WTC11 (cell line): ENCODE measurements around the gene RBM45. TPM values are rescaled to one million over a fixed set of nuclear protein-coding genes. Genes with fewer than 3 reads are reported as not detected.

ENCODE experiments used
- ATAC-seq: fragments of 200-7000 bp; cut with Tn5 transposase; 2 replicates; pipeline ENCODE4 v1.10.0; 2021; ENCODE audit warnings: mild to moderate bottlenecking, moderate library complexity
- CTCF ChIA-PET: fragments of 300-600 bp; sonication (Branson Sonifier 250); formaldehyde crosslinking; loops from one replicate; lab custom pipeline; 2021; ENCODE audit warnings: antibody characterized with exemption; lab: Charles Lee
- POLR2A ChIA-PET: fragments of 350-600 bp; sonication (Branson Sonifier 250); formaldehyde crosslinking; loops from one replicate; lab custom pipeline; 2021; ENCODE audit warnings: antibody characterized with exemption; lab: Charles Lee
- DNase-seq: peaks from one replicate; pipeline ENCODE4 v3.0.0; 2021; ENCODE audit warnings: low spot score
- H3K27ac Mint-ChIP-seq: 2 replicates; pipeline ENCODE4 v1.8.0; 2021; ENCODE audit warnings: mixed read lengths
- H3K27me3 Mint-ChIP-seq: 2 replicates; pipeline ENCODE4 v1.8.0; 2021; ENCODE audit warnings: low read depth, mild to moderate bottlenecking, moderate library complexity, mixed read lengths
- H3K36me3 Mint-ChIP-seq: 2 replicates; pipeline ENCODE4 v1.8.0; 2021; ENCODE audit warnings: mixed read lengths
- H3K4me1 Mint-ChIP-seq: 2 replicates; pipeline ENCODE4 v1.8.0; 2022; ENCODE audit warnings: mixed read lengths
- H3K4me3 Mint-ChIP-seq: 2 replicates; pipeline ENCODE4 v1.8.0; 2021; ENCODE audit warnings: mild to moderate bottlenecking, moderate library complexity, mixed read lengths
- H3K9me3 Mint-ChIP-seq: 2 replicates; pipeline ENCODE4 v1.8.0; 2021; ENCODE audit warnings: mixed read lengths
- CBFB ChIP-seq: sonication (generic); formaldehyde crosslinking; IDR thresholded peaks from 2 replicates; pipeline ENCODE4 v1.8.1; 2022; ENCODE audit warnings: mild to moderate bottlenecking, low read depth, missing genetic modification reagents
- CREB1 ChIP-seq: sonication (generic); formaldehyde crosslinking; IDR thresholded peaks from 2 replicates; pipeline ENCODE4 v1.8.0; 2023; ENCODE audit warnings: mild to moderate bottlenecking, missing genetic modification reagents
- ELF4 ChIP-seq: sonication (generic); formaldehyde crosslinking; IDR thresholded peaks from 2 replicates; pipeline ENCODE4 v1.8.1; 2022; ENCODE audit warnings: low read depth, mild to moderate bottlenecking, moderate library complexity, missing genetic modification reagents
- ESRRA ChIP-seq: sonication (generic); formaldehyde crosslinking; IDR thresholded peaks from 2 replicates; pipeline ENCODE4 v1.8.1; 2022; ENCODE audit warnings: mild to moderate bottlenecking, missing genetic modification reagents, borderline replicate concordance
- ETV6 ChIP-seq: sonication (generic); formaldehyde crosslinking; IDR thresholded peaks from 2 replicates; pipeline ENCODE4 v1.8.1; 2022; ENCODE audit warnings: mild to moderate bottlenecking, missing genetic modification reagents
- FOXK1 ChIP-seq: sonication (generic); formaldehyde crosslinking; IDR thresholded peaks from 2 replicates; pipeline ENCODE4 v1.8.0; 2022; ENCODE audit warnings: mild to moderate bottlenecking, moderate library complexity, missing genetic modification reagents
- GABPB1 ChIP-seq: sonication (generic); formaldehyde crosslinking; IDR thresholded peaks from 2 replicates; pipeline ENCODE4 v1.8.1; 2023; ENCODE audit warnings: mild to moderate bottlenecking, missing genetic modification reagents
- JAZF1 ChIP-seq: fragments of 250-450 bp; sonication (Bioruptor Pico); IDR thresholded peaks from 2 replicates; pipeline ENCODE4 v1.9.0; 2021; ENCODE audit warnings: moderate library complexity, mild to moderate bottlenecking, inconsistent platforms
- KAT7 ChIP-seq: sonication (generic); formaldehyde crosslinking; IDR thresholded peaks from 2 replicates; pipeline ENCODE4 v1.8.1; 2023; ENCODE audit warnings: missing genetic modification reagents, mild to moderate bottlenecking, borderline replicate concordance
- MXD4 ChIP-seq: fragments of 250-450 bp; sonication (Bioruptor Pico); IDR thresholded peaks from 2 replicates; pipeline ENCODE4 v1.8.0; 2021; ENCODE audit warnings: mild to moderate bottlenecking, moderate library complexity, borderline replicate concordance
- NFE2L1 ChIP-seq: sonication (generic); formaldehyde crosslinking; IDR thresholded peaks from 2 replicates; pipeline ENCODE4 v1.8.1; 2023; ENCODE audit warnings: missing genetic modification reagents
- NR1H2 ChIP-seq: sonication (generic); formaldehyde crosslinking; IDR thresholded peaks from 2 replicates; pipeline ENCODE4 v1.9.0; 2021; ENCODE audit warnings: mild to moderate bottlenecking, moderate library complexity, missing genetic modification reagents
- NR2C2 ChIP-seq: sonication (generic); formaldehyde crosslinking; IDR thresholded peaks from 2 replicates; pipeline ENCODE4 v1.8.0; 2022; ENCODE audit warnings: mild to moderate bottlenecking, missing genetic modification reagents
- ZNF263 ChIP-seq: sonication (generic); formaldehyde crosslinking; IDR thresholded peaks from 2 replicates; pipeline ENCODE4 v1.8.1; 2022; ENCODE audit warnings: low read depth, mild to moderate bottlenecking, moderate library complexity, missing genetic modification reagents
- ZNF317 ChIP-seq: sonication (generic); formaldehyde crosslinking; IDR thresholded peaks from 2 replicates; pipeline ENCODE4 v1.8.1; 2023; ENCODE audit warnings: low read depth, mild to moderate bottlenecking, moderate library complexity, missing genetic modification reagents, borderline replicate concordance
- ZNF416 ChIP-seq: fragments of 250-450 bp; sonication (Bioruptor Pico); IDR thresholded peaks from 2 replicates; pipeline ENCODE4 v1.9.0; 2021; ENCODE audit warnings: mild to moderate bottlenecking, inconsistent platforms
- total RNA-seq: library from RNA; stranded (reverse); gene quantifications from 3 replicates; pipeline ENCODE4 v1.2.3, GENCODE V29; 2021
- TF ChIP-seq, protein P1 (sequence below): sonication (generic); formaldehyde crosslinking; IDR thresholded peaks from 2 replicates; pipeline ENCODE4 v1.8.0; 2022; ENCODE audit warnings: mild to moderate bottlenecking, missing genetic modification reagents
- TF ChIP-seq, protein P2 (sequence below): sonication (generic); formaldehyde crosslinking; IDR thresholded peaks from 2 replicates; pipeline ENCODE4 v1.8.0; 2022; ENCODE audit warnings: missing genetic modification reagents
- TF ChIP-seq, protein P3 (sequence below): sonication (generic); formaldehyde crosslinking; IDR thresholded peaks from 2 replicates; pipeline ENCODE4 v1.8.0; 2023; ENCODE audit warnings: mild to moderate bottlenecking, missing genetic modification reagents
- TF ChIP-seq, protein P4 (sequence below): sonication (generic); formaldehyde crosslinking; IDR thresholded peaks from 2 replicates; pipeline ENCODE4 v1.8.0; 2022; ENCODE audit warnings: mild to moderate bottlenecking, missing genetic modification reagents
- TF ChIP-seq, protein P5 (sequence below): fragments of 250-450 bp; sonication (Bioruptor Pico); IDR thresholded peaks from 2 replicates; pipeline ENCODE4 v2.1.2; 2022; ENCODE audit warnings: mild to moderate bottlenecking, moderate library complexity

RBM45 gene
- total RNA-seq, 1 experiment from 2014 or later, result 9.2 TPM

DNA sequence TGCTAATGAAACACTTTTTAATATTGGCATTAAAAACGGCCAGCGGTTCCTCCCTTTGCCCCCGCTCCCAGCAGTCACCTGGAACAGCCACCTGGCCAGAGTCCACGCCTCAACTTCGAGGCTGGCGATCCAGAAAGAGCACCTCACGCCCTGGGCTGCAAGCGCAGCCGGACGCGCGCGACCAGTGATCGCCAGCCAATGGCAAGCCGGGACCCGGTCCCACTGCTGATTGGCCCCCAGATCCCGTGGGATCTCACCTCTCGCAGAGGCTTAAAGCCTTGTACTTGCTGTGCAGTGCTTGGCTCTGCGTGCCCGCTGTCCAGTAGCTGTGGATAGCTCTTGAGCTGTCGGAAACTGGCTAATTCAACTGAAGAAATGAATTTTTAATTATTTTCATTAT lies 4.1 kb upstream of the RBM45 start:
- POLR2A ChIA-PET, result no interaction called here
- Mint-ChIP-seq H3K4me3 (no peak overlapping the region), H3K36me3 (no peaks in the 10 kb centered on the region), H3K27ac (no peak overlapping the region), H3K27me3 (no peaks in the 10 kb centered on the region; the same call in 1 of the 2 replicates), H3K4me1 (peaks cover 2% of the 10 kb centered on the region; the same call in 1 of the 2 replicates), H3K9me3 (no peaks in the 10 kb centered on the region)
- DNase-seq (peak; percentile 17), ATAC-seq (no peak)
- no peak for TF ChIP-seq KAT7 (CRISPR knock-in tag)
- CTCF ChIA-PET, result no interaction called here

DNA sequence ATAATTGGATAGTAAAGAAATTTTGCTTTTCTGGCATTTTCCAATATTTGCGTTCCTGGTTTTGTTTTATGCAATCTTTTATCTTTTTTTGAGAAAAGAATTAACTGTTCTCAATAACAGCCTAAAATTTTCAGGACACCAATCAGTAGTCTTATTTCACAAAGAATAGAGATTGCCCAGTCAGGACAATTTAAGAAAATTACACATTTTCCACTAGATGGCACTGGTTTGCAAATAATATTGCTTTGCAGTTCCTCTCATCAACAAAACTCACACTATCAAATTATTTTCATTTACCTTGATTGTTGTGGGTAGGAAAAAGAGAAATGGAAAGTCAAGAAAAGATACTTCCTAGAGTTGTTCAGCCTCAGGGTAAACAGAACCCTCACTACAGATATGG lies 2.4 kb upstream of the RBM45 start:
- H3K4me3 Mint-ChIP-seq, result no peak overlapping the region
- DNase-seq, result no peak
- H3K9me3 Mint-ChIP-seq, result no peaks in the 10 kb centered on the region
- H3K27ac Mint-ChIP-seq, result no peak overlapping the region
- no peaks in the 10 kb centered on the region for H3K36me3 Mint-ChIP-seq
- POLR2A ChIA-PET, result no interaction called here
- peaks cover 8% of the 10 kb centered on the region; the same call in 1 of the 2 replicates for H3K4me1 Mint-ChIP-seq
- CTCF ChIA-PET, result interaction anchor here (3.8 kb wide), 1 partner anchor 304 kb away, joined by 55 read pairs; no protein-coding TSS in a partner anchor
- H3K27me3 Mint-ChIP-seq, result no peaks in the 10 kb centered on the region; the same call in 1 of the 2 replicates
- TF ChIP-seq NR2C2 (CRISPR knock-in tag), result no peak
- no peak for ATAC-seq

DNA sequence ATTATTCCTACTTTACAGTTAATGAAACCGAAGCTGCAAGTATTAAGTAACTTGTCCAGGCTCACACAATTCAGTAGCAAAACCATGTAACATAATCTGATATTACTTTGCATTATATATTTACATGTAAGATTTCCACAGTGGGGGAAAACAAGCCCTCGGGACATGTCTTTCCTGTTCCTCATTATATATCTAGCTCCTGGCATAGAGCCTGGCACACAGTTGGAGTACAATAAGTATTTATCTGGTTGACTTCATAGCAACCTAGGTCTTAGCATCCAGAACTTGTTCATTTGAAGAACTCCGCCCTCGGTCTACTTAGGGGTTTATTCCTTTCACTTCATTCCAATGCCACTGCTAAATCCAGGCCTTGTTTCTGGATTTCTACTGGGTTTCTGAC lies 1.6 kb upstream of the RBM45 start:
- peaks cover 8% of the 10 kb centered on the region; the same call in 1 of the 2 replicates for H3K4me1 Mint-ChIP-seq
- no peak overlapping the region for H3K4me3 Mint-ChIP-seq
- POLR2A ChIA-PET, result no interaction called here

DNA sequence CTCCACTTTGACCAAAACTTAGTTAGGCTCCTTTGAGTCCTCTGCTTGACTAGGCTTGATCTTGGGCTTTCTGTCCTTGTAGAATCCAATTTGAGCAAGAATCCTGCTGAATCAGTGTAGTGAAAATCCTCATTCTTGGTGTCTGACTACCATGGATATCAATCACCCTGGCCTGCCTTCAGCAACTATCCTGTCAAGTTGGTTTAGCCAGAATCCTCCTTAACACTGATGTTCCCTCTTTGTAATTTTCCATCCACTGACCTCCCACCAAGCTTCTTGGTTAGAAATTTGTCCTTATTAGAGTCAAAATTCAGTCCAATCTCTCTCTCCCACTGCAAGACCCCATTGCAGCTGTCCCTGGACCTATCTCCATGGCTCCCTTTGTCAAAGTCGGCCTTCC lies 494 bp upstream of the RBM45 start:
- Mint-ChIP-seq H3K36me3 (no peaks in the 10 kb centered on the region), H3K4me3 (no peak overlapping the region), H3K27me3 (no peaks in the 10 kb centered on the region), H3K4me1 (peaks cover 8% of the 10 kb centered on the region; the same call in 1 of the 2 replicates), H3K27ac (no peak overlapping the region), H3K9me3 (no peaks in the 10 kb centered on the region)
- DNase-seq, result no peak
- CTCF ChIA-PET, result interaction anchor here (0.6 to 3.8 kb wide), 31 partner anchors 11 to 411 kb away, joined by 3 to 55 read pairs (median 4); partner anchors contain the start of genes PJVK and PRKRA
- POLR2A ChIA-PET, result interaction anchor here (0.7 to 1.2 kb wide), 2 partner anchors 285 to 302 kb away, joined by 3 to 6 read pairs; no protein-coding TSS in a partner anchor
- no peak for ATAC-seq
- TF ChIP-seq FOXK1 (CRISPR knock-in tag) (no peak), NR1H2 (CRISPR knock-in tag) (no peak), ETV6 (no peak), ZNF263 (CRISPR knock-in tag) (no peak), KAT7 (CRISPR knock-in tag) (no peak)
- TF ChIP-seq, protein P1, sequence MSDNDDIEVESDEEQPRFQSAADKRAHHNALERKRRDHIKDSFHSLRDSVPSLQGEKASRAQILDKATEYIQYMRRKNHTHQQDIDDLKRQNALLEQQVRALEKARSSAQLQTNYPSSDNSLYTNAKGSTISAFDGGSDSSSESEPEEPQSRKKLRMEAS (CRISPR knock-in tag), result no peak
- TF ChIP-seq, protein P2, sequence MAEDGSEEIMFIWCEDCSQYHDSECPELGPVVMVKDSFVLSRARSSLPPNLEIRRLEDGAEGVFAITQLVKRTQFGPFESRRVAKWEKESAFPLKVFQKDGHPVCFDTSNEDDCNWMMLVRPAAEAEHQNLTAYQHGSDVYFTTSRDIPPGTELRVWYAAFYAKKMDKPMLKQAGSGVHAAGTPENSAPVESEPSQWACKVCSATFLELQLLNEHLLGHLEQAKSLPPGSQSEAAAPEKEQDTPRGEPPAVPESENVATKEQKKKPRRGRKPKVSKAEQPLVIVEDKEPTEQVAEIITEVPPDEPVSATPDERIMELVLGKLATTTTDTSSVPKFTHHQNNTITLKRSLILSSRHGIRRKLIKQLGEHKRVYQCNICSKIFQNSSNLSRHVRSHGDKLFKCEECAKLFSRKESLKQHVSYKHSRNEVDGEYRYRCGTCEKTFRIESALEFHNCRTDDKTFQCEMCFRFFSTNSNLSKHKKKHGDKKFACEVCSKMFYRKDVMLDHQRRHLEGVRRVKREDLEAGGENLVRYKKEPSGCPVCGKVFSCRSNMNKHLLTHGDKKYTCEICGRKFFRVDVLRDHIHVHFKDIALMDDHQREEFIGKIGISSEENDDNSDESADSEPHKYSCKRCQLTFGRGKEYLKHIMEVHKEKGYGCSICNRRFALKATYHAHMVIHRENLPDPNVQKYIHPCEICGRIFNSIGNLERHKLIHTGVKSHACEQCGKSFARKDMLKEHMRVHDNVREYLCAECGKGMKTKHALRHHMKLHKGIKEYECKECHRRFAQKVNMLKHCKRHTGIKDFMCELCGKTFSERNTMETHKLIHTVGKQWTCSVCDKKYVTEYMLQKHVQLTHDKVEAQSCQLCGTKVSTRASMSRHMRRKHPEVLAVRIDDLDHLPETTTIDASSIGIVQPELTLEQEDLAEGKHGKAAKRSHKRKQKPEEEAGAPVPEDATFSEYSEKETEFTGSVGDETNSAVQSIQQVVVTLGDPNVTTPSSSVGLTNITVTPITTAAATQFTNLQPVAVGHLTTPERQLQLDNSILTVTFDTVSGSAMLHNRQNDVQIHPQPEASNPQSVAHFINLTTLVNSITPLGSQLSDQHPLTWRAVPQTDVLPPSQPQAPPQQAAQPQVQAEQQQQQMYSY (CRISPR knock-in tag), result no peak

More for the DNA sequence above, 1.6 kb upstream of the RBM45 start:
- TF ChIP-seq, protein P3, sequence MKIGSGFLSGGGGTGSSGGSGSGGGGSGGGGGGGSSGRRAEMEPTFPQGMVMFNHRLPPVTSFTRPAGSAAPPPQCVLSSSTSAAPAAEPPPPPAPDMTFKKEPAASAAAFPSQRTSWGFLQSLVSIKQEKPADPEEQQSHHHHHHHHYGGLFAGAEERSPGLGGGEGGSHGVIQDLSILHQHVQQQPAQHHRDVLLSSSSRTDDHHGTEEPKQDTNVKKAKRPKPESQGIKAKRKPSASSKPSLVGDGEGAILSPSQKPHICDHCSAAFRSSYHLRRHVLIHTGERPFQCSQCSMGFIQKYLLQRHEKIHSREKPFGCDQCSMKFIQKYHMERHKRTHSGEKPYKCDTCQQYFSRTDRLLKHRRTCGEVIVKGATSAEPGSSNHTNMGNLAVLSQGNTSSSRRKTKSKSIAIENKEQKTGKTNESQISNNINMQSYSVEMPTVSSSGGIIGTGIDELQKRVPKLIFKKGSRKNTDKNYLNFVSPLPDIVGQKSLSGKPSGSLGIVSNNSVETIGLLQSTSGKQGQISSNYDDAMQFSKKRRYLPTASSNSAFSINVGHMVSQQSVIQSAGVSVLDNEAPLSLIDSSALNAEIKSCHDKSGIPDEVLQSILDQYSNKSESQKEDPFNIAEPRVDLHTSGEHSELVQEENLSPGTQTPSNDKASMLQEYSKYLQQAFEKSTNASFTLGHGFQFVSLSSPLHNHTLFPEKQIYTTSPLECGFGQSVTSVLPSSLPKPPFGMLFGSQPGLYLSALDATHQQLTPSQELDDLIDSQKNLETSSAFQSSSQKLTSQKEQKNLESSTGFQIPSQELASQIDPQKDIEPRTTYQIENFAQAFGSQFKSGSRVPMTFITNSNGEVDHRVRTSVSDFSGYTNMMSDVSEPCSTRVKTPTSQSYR, result no peak
- TF ChIP-seq CREB1 (CRISPR knock-in tag), result no peak
- TF ChIP-seq JAZF1 (CRISPR knock-in tag), result no peak
- no peak for TF ChIP-seq ZNF317 (CRISPR knock-in tag)
- TF ChIP-seq ZNF416 (CRISPR knock-in tag), result no peak
- TF ChIP-seq MXD4 (CRISPR knock-in tag), result no peak
- TF ChIP-seq ELF4 (CRISPR knock-in tag), result no peak
- TF ChIP-seq, protein P4, sequence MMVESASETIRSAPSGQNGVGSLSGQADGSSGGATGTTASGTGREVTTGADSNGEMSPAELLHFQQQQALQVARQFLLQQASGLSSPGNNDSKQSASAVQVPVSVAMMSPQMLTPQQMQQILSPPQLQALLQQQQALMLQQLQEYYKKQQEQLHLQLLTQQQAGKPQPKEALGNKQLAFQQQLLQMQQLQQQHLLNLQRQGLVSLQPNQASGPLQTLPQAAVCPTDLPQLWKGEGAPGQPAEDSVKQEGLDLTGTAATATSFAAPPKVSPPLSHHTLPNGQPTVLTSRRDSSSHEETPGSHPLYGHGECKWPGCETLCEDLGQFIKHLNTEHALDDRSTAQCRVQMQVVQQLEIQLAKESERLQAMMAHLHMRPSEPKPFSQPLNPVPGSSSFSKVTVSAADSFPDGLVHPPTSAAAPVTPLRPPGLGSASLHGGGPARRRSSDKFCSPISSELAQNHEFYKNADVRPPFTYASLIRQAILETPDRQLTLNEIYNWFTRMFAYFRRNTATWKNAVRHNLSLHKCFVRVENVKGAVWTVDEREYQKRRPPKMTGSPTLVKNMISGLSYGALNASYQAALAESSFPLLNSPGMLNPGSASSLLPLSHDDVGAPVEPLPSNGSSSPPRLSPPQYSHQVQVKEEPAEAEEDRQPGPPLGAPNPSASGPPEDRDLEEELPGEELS, result no peak
- no peak for TF ChIP-seq CBFB
- TF ChIP-seq, protein P5, sequence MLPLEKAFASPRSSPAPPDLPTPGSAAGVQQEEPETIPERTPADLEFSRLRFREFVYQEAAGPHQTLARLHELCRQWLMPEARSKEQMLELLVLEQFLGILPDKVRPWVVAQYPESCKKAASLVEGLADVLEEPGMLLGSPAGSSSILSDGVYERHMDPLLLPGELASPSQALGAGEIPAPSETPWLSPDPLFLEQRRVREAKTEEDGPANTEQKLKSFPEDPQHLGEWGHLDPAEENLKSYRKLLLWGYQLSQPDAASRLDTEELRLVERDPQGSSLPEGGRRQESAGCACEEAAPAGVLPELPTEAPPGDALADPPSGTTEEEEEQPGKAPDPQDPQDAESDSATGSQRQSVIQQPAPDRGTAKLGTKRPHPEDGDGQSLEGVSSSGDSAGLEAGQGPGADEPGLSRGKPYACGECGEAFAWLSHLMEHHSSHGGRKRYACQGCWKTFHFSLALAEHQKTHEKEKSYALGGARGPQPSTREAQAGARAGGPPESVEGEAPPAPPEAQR, result no peak
- no peak for TF ChIP-seq ESRRA (CRISPR knock-in tag)
- TF ChIP-seq NFE2L1 (CRISPR knock-in tag), result no peak
- no peak for TF ChIP-seq GABPB1 (CRISPR knock-in tag)
- ATAC-seq (no peak), DNase-seq (no peak)
- Mint-ChIP-seq H3K9me3 (no peaks in the 10 kb centered on the region), H3K27me3 (no peaks in the 10 kb centered on the region; the same call in 1 of the 2 replicates), H3K27ac (no peak overlapping the region), H3K36me3 (no peaks in the 10 kb centered on the region)
- CTCF ChIA-PET, result interaction anchor here (3.8 kb wide), 1 partner anchor 303 kb away, joined by 55 read pairs; no protein-coding TSS in a partner anchor
